GM13977 (cell line): ENCODE results near the gene OR10T2.
A peak's percentile ranks its signal among the peaks of the same experiment; 100 is the strongest.
"Not testable (repeated sequence)": the region's sequence is repeated elsewhere in the genome, so short reads cannot be mapped to it uniquely, and the experiment has no call there.

ENCODE experiments used
- DNase-seq: peaks from one replicate; pipeline ENCODE4 v3.0.0; 2012; ENCODE audit warnings: low spot score
- CTCF ChIP-seq: IDR thresholded peaks from 2 replicates; pipeline ENCODE4 v1.5.1; 2012; ENCODE audit warnings: mild to moderate bottlenecking, control low read depth; ENCODE audit not compliant: insufficient read depth; ENCODE audit errors: extremely low read depth, missing control alignments
- in situ Hi-C: fragments of 300-500 bp; cut with MboI; formaldehyde crosslinking; loops from one replicate; pipeline ENCODE4 v1.12.0; 2022; ENCODE audit warnings: low sequenced_read_pairs, low pct_unique_long_range_greater_than_20kb, mixed read lengths, inconsistent platforms; ENCODE audit not compliant: unreplicated experiment

Gene OR10T2

DNA sequence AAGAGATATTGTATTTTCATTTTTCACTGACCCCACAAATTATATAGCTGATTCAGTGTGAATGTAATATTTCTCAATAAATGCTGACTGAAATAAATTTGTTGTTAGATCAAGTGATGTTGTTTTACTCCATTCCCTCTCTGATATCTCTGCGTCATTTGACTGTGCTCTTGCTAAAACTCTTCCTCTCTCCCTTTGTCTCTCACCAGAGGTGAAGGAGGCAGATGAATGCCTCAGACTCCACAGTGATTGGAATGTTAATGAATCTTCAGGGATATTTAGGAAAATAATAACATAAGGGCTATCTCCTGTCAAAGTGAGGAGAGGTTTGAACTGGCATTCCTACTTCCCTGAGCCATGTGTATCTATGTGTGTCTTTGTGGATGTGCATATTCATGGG is 41.8 kb downstream of the OR10T2 start:
- TF ChIP-seq CTCF: no peak
- DNase-seq: no peak
- in situ Hi-C loops: no loop called here

- DNase-seq: no peak
- TF ChIP-seq CTCF: no peak
- in situ Hi-C loops: no loop called here
Observed at GRCh38 chr1:158356616-158357015, 42.6 kb downstream of the OR10T2 start.

DNA sequence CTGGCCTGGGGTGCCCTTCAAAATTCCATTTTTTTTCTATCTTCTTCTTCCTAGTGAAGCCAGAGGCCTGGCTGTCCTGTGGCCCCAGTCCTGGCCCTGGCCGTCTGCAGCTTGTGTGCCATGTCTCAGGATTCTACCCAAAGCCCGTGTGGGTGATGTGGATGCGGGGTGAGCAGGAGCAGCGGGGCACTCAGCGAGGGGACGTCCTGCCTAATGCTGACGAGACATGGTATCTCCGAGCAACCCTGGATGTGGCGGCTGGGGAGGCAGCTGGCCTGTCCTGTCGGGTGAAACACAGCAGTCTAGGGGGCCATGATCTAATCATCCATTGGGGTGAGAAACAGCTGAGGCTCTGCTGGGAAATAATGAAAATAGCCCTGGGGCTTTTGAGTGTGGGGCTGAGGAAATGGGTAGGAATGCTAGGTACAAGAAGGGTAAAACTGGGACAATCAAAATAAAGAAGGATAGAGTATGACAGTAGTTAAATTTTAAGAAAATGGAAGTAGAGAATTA is 43.4 kb downstream of the OR10T2 start:
- DNase-seq: no peak
- no peak for TF ChIP-seq CTCF
- in situ Hi-C loops: no loop called here

DNA sequence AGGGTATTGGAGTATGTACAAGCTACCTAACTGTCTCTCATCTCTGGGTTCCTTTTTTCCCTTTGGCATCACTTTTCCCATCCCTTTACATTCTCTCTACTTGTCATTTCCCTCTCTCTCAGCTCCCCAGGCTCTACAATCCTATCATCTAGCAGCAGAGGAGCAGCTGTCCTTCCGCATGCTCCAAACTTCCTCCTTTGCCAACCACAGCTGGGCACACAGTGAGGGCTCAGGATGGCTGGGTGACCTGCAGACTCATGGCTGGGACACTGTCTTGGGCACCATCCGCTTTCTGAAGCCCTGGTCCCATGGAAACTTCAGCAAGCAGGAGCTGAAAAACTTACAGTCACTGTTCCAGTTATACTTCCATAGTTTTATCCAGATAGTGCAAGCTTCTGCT is 45.0 kb downstream of the OR10T2 start:
- no peak for DNase-seq
- TF ChIP-seq CTCF: no peak
- in situ Hi-C loops: no loop called here

DNA sequence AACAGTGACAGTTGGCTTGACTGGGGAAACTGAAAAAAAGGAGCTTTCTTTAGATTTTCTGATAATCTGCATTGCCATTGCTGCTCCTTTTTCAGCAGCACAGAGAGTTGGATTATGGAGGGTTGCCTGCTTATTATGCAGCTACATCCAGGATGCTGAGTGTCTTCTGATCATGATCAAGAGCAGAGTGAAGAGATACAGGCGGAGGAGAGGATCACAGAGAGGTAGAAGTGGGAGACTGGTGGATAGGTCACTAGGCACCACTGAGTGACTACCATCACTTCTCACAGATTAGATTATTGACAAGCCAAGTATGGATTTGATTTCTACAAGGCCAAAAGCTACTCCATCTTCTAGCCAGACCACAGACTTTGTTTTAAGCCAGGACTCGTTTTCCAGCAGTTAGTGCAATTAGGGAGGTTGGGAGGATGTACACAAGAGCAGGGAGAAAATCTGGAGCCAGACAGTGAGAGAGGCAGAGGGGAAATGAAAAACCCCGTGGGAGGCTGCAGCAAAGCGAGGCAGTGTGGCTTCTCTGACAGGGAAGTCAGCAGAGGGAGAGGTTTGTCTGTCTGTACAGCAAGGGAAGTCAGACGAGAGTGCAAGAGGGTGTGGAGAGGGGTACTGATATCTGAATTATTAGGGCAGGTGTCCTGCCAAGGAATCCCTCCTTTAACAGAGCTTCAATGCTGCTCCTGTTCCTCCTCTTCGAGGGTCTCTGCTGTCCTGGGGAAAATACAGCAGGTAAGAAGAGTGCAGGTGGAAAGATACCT is 45.8 kb downstream of the OR10T2 start, which contains the start of gene CD1E:
Gene CD1E, plus strand, starts transcription at position 592 of the 773 bp plus-strand sequence. Its CDS starts 95 bp downstream, at position 687.
- in situ Hi-C loops: no loop called here
- peak; percentile 38 for DNase-seq
- no peak for TF ChIP-seq CTCF

DNA sequence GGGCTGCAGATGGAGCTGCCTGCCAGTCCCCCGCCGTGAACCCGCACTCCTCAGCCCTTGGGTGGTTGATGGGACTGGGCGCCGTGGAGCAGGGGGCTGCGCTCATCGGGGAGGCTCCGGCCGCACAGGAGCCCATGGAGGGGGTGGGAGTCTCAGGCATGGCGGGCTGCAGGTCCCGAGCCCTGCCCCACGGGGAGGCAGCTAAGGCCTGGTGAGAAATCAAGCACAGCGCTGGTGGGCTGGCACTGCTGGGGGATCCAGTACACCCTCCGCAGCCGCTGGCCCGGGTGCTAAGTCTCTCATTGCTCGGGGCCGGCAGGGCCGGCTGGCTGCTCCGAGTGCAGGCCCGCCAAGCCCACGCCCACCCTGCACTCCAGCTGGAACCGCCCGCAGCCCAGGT is 50.3 kb downstream of the OR10T2 start:
- in situ Hi-C loops, DNase-seq: not testable (repeated sequence)
